Erythroblast (primary cell): Measurements from ENCODE around the gene LHFPL2.

Experiments
- GATA1 ChIP-seq: IDR thresholded peaks from 2 replicates; pipeline ENCODE4 v1.6.1; 2011; ENCODE audit warnings: low read depth, mild to moderate bottlenecking, control low read depth, low read length, moderate library complexity
- POLR2A ChIP-seq: IDR thresholded peaks from 2 replicates; pipeline ENCODE4 v1.6.1; 2011; ENCODE audit warnings: mild to moderate bottlenecking, low read length

DNA sequence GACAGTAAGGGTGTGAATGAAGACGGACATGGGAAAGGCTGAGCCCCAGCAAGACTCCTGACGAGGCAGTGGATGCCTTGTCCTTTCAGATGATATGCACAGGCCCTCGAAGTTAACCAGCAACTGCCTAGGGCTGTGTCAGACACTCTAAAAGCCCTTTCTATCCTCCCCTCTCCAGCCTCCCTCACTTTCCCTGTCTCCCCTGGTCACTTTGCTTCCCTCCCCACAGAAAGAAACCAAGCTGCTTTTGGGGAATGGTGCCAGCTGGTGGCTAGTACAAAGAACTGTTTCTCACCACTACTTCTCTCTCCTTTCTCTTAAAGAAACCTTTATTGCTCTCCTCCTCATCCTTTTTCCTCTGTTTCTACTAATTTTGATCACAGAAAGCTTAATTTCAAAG, 21.4 kb downstream of the LHFPL2 start:
- no peak for TF ChIP-seq POLR2A
- TF ChIP-seq GATA1 = no peak
